Gastroesophageal sphincter (tissue), 3 donors: ENCODE results near the gene ACCSL.

Experiments
- POLR2A ChIP-seq, 2 donors: fragments of 450-650 bp; IDR thresholded peaks; one replicate each; pipeline ENCODE4 v1.6.1; 2017; ENCODE audit warnings: antibody characterized with exemption in 2 of 2, mild to moderate bottlenecking in 2 of 2, moderate library complexity in 1 of 2
- TF ChIP-seq, protein P1 (sequence below), 4 experiments: fragments of 200-600 bp in 2 of 4; fragments of 450-650 bp in 2 of 4; sonication (generic) in 1 of 4; IDR thresholded peaks; one replicate each; pipeline ENCODE4 v1.5.1; 2017 to 2019; ENCODE audit warnings: antibody characterized with exemption in 4 of 4, mild to moderate bottlenecking in 2 of 4, moderate library complexity in 2 of 4

GRCh38 chr11:44016546-44017442, 31.0 kb upstream of the ACCSL start:
- TF ChIP-seq, protein P1, sequence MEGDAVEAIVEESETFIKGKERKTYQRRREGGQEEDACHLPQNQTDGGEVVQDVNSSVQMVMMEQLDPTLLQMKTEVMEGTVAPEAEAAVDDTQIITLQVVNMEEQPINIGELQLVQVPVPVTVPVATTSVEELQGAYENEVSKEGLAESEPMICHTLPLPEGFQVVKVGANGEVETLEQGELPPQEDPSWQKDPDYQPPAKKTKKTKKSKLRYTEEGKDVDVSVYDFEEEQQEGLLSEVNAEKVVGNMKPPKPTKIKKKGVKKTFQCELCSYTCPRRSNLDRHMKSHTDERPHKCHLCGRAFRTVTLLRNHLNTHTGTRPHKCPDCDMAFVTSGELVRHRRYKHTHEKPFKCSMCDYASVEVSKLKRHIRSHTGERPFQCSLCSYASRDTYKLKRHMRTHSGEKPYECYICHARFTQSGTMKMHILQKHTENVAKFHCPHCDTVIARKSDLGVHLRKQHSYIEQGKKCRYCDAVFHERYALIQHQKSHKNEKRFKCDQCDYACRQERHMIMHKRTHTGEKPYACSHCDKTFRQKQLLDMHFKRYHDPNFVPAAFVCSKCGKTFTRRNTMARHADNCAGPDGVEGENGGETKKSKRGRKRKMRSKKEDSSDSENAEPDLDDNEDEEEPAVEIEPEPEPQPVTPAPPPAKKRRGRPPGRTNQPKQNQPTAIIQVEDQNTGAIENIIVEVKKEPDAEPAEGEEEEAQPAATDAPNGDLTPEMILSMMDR (IDR thresholded peaks at IDR 0.05), result no peak
- no peak for TF ChIP-seq POLR2A (IDR thresholded peaks at IDR 0.05)
